HepG2 (cell line): Measurements from ENCODE around the gene HOXA10. TPM values are rescaled to one million over a fixed set of nuclear protein-coding genes. Genes with fewer than 3 reads are reported as not detected.
A peak's percentile ranks its signal among the peaks of the same experiment; 100 is the strongest.

ENCODE experiments used
- AKNA ChIP-seq: sonication (generic); formaldehyde crosslinking; IDR thresholded peaks from 2 replicates; pipeline ENCODE4 v1.4.0; 2020; ENCODE audit warnings: missing genetic modification reagents, borderline replicate concordance
- ESRRA ChIP-seq: sonication (generic); formaldehyde crosslinking; IDR thresholded peaks from 2 replicates; pipeline ENCODE4 v1.5.1; 2020; ENCODE audit warnings: mild to moderate bottlenecking, low read depth, missing genetic modification reagents
- FOXP1 ChIP-seq, 2 experiments: fragments of 450-650 bp in 1 of 2; IDR thresholded peaks; 2 replicates each; pipeline ENCODE4 v1.6.1; 2017 to 2018; ENCODE audit warnings: antibody characterized with exemption in 1 of 2
- KLF9 ChIP-seq: IDR thresholded peaks from 2 replicates; pipeline ENCODE4 v1.6.1; 2016; ENCODE audit warnings: low read depth
- SMYD3 ChIP-seq: sonication (generic); formaldehyde crosslinking; IDR thresholded peaks from 2 replicates; pipeline ENCODE4 v1.8.1; 2023; ENCODE audit warnings: mild to moderate bottlenecking, missing genetic modification reagents
- ZBTB10 ChIP-seq: sonication (generic); formaldehyde crosslinking; IDR thresholded peaks from 2 replicates; pipeline ENCODE4 v1.4.0; 2020; ENCODE audit warnings: missing genetic modification reagents, borderline replicate concordance
- ZBTB42 ChIP-seq: sonication (generic); formaldehyde crosslinking; IDR thresholded peaks from 2 replicates; pipeline ENCODE4 v1.5.0; 2020; ENCODE audit warnings: mild to moderate bottlenecking, missing genetic modification reagents
- ZNF224 ChIP-seq: sonication (generic); formaldehyde crosslinking; IDR thresholded peaks from 2 replicates; pipeline ENCODE4 v1.5.0; 2020; ENCODE audit warnings: mild to moderate bottlenecking, missing genetic modification reagents
- ZNF260 ChIP-seq: sonication (generic); formaldehyde crosslinking; IDR thresholded peaks from 2 replicates; pipeline ENCODE4 v1.4.0; 2020; ENCODE audit warnings: missing genetic modification reagents, low read depth, mild to moderate bottlenecking, borderline replicate concordance
- ZNF296 ChIP-seq: sonication (generic); formaldehyde crosslinking; conservative IDR thresholded peaks from 2 replicates; pipeline ENCODE4 v1.5.0; 2020; ENCODE audit warnings: mild to moderate bottlenecking, missing genetic modification reagents
- ZNF331 ChIP-seq: sonication (generic); formaldehyde crosslinking; IDR thresholded peaks from 2 replicates; pipeline ENCODE4 v1.4.0; 2020; ENCODE audit warnings: missing genetic modification reagents
- ZNF800 ChIP-seq: sonication (generic); formaldehyde crosslinking; IDR thresholded peaks from 2 replicates; pipeline ENCODE4 v1.4.0; 2020; ENCODE audit warnings: missing genetic modification reagents
- polyA plus RNA-seq, 8 experiments: library from polyadenylated mRNA; depleted of rRNA in 3 of 8; stranded (reverse) in 7 of 8; unstranded in 1 of 8; fragments of >200 nt; fragmentation: Illumina TruSeq in 4 of 8; extraction: Trizol in 4 of 8; gene quantifications; 2 replicates each; pipeline versions ENCODE4 v1.2.1 to v1.2.3, GENCODE V29; 2011 to 2016; ENCODE audit warnings: low read depth in 4 of 8, missing spikeins in 1 of 8, mixed read lengths in 1 of 8; ENCODE audit not compliant: insufficient read depth in 1 of 8
- total RNA-seq, 5 experiments: library from RNA; depleted of rRNA; stranded (reverse); fragments of >200 nt; fragmentation: Illumina TruSeq; extraction: Trizol; gene quantifications; 2 replicates each; pipeline ENCODE4 v1.2.3, GENCODE V29; 2016; ENCODE audit warnings: low read depth in 1 of 5

The HOXA10 gene
- total and polyA plus RNA-seq, 2 of the 13 experiments (the other 11 are each of a cell fraction or from before 2014, with no cell fraction given) = not detected

GRCh38 chr7:27122077-27122910 is 51.8 kb downstream of the HOXA10 start (continued):
- peak; percentile 66 for TF ChIP-seq ZNF331 (CRISPR knock-in tag)
- TF ChIP-seq ZNF296 (CRISPR knock-in tag) = 0 out of 2 replicates have a peak, but pooled peaks have one; percentile 6
- no peak for TF ChIP-seq FOXP1 (IDR thresholded peaks at IDR 0.05)
- TF ChIP-seq FOXP1 (CRISPR knock-in tag; IDR thresholded peaks at IDR 0.05) = no peak; the same call in none of the 2 replicates
- no peak; the same call in 1 of the 2 replicates for TF ChIP-seq ZBTB10
- no peak; the same call in 1 of the 2 replicates for TF ChIP-seq ESRRA (CRISPR knock-in tag)
- no peak for TF ChIP-seq AKNA (CRISPR knock-in tag)
- TF ChIP-seq KLF9 (CRISPR knock-in tag) = no peak
- TF ChIP-seq SMYD3 = peak; percentile 53; the same call in 1 of the 2 replicates
- TF ChIP-seq ZBTB42 (CRISPR knock-in tag) = no peak
- no peak for TF ChIP-seq ZNF224 (CRISPR knock-in tag)
- TF ChIP-seq ZNF800 = no peak
- TF ChIP-seq ZNF260 (CRISPR knock-in tag) = no peak
